GM23338 (cell line): ENCODE results near the gene DAPK1. TPM values are rescaled to one million over a fixed set of nuclear protein-coding genes. Genes with fewer than 3 reads are reported as not detected.

Experiments used
- ATAC-seq: fragments of 200-7000 bp; cut with Tn5 transposase; 3 replicates; pipeline ENCODE4 v1.9.1; 2020
- DNase-seq: peaks from one replicate; pipeline ENCODE4 v3.0.0-alpha.2; 2015; ENCODE audit warnings: low spot score
- H2AFZ ChIP-seq: fragments of 200-600 bp; sonication (generic); 2 replicates; pipeline ENCODE4 v1.8.0; 2016; ENCODE audit warnings: antibody characterized with exemption, mild to moderate bottlenecking, moderate library complexity
- H3F3A ChIP-seq: fragments of 200-600 bp; sonication (generic); replicated peaks from 2 replicates; pipeline ENCODE4 v1.8.0; 2017; ENCODE audit warnings: antibody characterized with exemption, mixed run types, low read depth
- H3K27ac ChIP-seq: fragments of 200-600 bp; sonication (generic); 2 replicates; pipeline ENCODE4 v1.6.1; 2016; ENCODE audit warnings: low read depth
- H3K27me3 ChIP-seq: fragments of 200-600 bp; sonication (generic); 2 replicates; pipeline ENCODE4 v1.8.0; 2016; ENCODE audit warnings: mild to moderate bottlenecking, mixed run types, moderate library complexity; ENCODE audit not compliant: insufficient read depth
- H3K36me3 ChIP-seq: fragments of 200-600 bp; sonication (generic); 2 replicates; pipeline ENCODE4 v1.8.0; 2016; ENCODE audit warnings: mild to moderate bottlenecking; ENCODE audit not compliant: insufficient read depth
- H3K4me1 ChIP-seq: fragments of 200-600 bp; sonication (generic); 2 replicates; pipeline ENCODE4 v1.8.0; 2016; ENCODE audit warnings: mild to moderate bottlenecking, moderate library complexity; ENCODE audit not compliant: insufficient read depth
- H3K4me2 ChIP-seq: fragments of 200-600 bp; sonication (generic); 2 replicates; pipeline ENCODE4 v1.7.1; 2017; ENCODE audit warnings: mixed run types
- H3K4me3 ChIP-seq: fragments of 200-600 bp; sonication (generic); 2 replicates; pipeline ENCODE4 v1.6.1; 2016; ENCODE audit warnings: mixed run types
- H3K79me2 ChIP-seq: fragments of 200-600 bp; sonication (generic); replicated peaks from 2 replicates; pipeline ENCODE4 v1.8.0; 2017; ENCODE audit warnings: mild to moderate bottlenecking; ENCODE audit not compliant: insufficient read depth
- H3K9me2 ChIP-seq: fragments of 200-600 bp; sonication (generic); 2 replicates; pipeline ENCODE4 v1.8.0; 2017; ENCODE audit not compliant: insufficient read depth
- H4K20me1 ChIP-seq: fragments of 200-600 bp; sonication (generic); replicated peaks from 2 replicates; pipeline ENCODE4 v1.8.0; 2017; ENCODE audit warnings: mild to moderate bottlenecking; ENCODE audit not compliant: insufficient read depth
- H3K27ac Mint-ChIP-seq: 2 replicates; pipeline ENCODE4 v1.8.0; 2020; ENCODE audit warnings: inconsistent platforms, mild to moderate bottlenecking, moderate library complexity, mixed read lengths
- H3K27me3 Mint-ChIP-seq: 3 replicates; pipeline ENCODE4 v1.8.0; 2022; ENCODE audit warnings: low read depth, mild to moderate bottlenecking, moderate library complexity, mixed read lengths, inconsistent platforms; ENCODE audit not compliant: insufficient read depth, poor library complexity
- H3K36me3 Mint-ChIP-seq: 3 replicates; pipeline ENCODE4 v1.8.0; 2021; ENCODE audit warnings: low read depth, mild to moderate bottlenecking, inconsistent platforms, moderate library complexity, mixed read lengths
- H3K4me1 Mint-ChIP-seq: 3 replicates; pipeline ENCODE4 v1.8.0; 2020; ENCODE audit warnings: mild to moderate bottlenecking, inconsistent platforms, mixed read lengths
- H3K4me3 Mint-ChIP-seq: 3 replicates; pipeline ENCODE4 v1.8.0; 2021; ENCODE audit warnings: moderate library complexity, mild to moderate bottlenecking, inconsistent platforms, mixed read lengths
- H3K9me3 Mint-ChIP-seq: 3 replicates; pipeline ENCODE4 v1.8.0; 2020; ENCODE audit warnings: moderate library complexity, mild to moderate bottlenecking, inconsistent platforms, mixed read lengths
- CREB1 ChIP-seq: fragments of 250-450 bp; sonication (Bioruptor Pico); IDR thresholded peaks from 2 replicates; pipeline ENCODE4 v1.5.0; 2020; ENCODE audit warnings: low read depth, mild to moderate bottlenecking, moderate library complexity
- EZH2 ChIP-seq: fragments of 200-600 bp; sonication (generic); IDR thresholded peaks from one replicate; pipeline ENCODE4 v1.8.0; 2017; ENCODE audit warnings: antibody characterized with exemption, mild to moderate bottlenecking, low read depth; ENCODE audit not compliant: unreplicated experiment
- EZH2phosphoT487 ChIP-seq: fragments of 200-600 bp; sonication (generic); IDR thresholded peaks from one replicate; pipeline ENCODE4 v1.8.1; 2018; ENCODE audit warnings: antibody characterized with exemption; ENCODE audit not compliant: unreplicated experiment
- JUNB ChIP-seq: IDR thresholded peaks from one replicate; pipeline ENCODE4 v1.6.1; 2016; ENCODE audit warnings: antibody characterized with exemption; ENCODE audit not compliant: unreplicated experiment
- NANOG ChIP-seq: IDR thresholded peaks from 2 replicates; pipeline ENCODE4 v1.6.1; 2016; ENCODE audit warnings: antibody characterized with exemption, borderline replicate concordance
- POLR2AphosphoS5 ChIP-seq: IDR thresholded peaks from 2 replicates; pipeline ENCODE4 v1.6.1; 2016; ENCODE audit warnings: antibody characterized with exemption, low read depth
- ZNF331 ChIP-seq: fragments of 250-450 bp; sonication (Bioruptor Pico); IDR thresholded peaks from 2 replicates; pipeline ENCODE4 v1.5.0; 2020; ENCODE audit warnings: low read depth, mild to moderate bottlenecking, moderate library complexity
- polyA plus RNA-seq: library from polyadenylated mRNA; unstranded; fragments of >200 nt; fragmentation: Nextera tagmentation; extraction: Ambion mirVana; gene quantifications from 2 replicates; pipeline ENCODE4 v1.2.1, GENCODE V29; 2016
- total RNA-seq: library from RNA; depleted of rRNA; stranded (reverse); fragments of >200 nt; shearing (Covaris generic); gene quantifications from 2 replicates; pipeline ENCODE4 v1.2.3, GENCODE V29; 2014
- TF ChIP-seq, protein P1 (sequence below): IDR thresholded peaks from one replicate; pipeline ENCODE4 v1.6.1; 2018; ENCODE audit warnings: antibody characterized with exemption; ENCODE audit not compliant: unreplicated experiment
- TF ChIP-seq, protein P2 (sequence below): IDR thresholded peaks from 2 replicates; pipeline ENCODE4 v1.6.1; 2016; ENCODE audit warnings: antibody characterized with exemption
- TF ChIP-seq, protein P3 (sequence below): fragments of 250-450 bp; sonication (Bioruptor Pico); IDR thresholded peaks from 2 replicates; pipeline ENCODE4 v1.5.0; 2020; ENCODE audit warnings: mild to moderate bottlenecking, moderate library complexity
- TF ChIP-seq, protein P4 (sequence below), 2 experiments: fragments of 200-600 bp in 1 of 2; sonication (generic) in 1 of 2; conservative IDR thresholded peaks; 2 replicates each; pipeline versions ENCODE4 v1.5.1 to v1.6.1; 2016 to 2017; ENCODE audit warnings: antibody characterized with exemption in 2 of 2, low read depth in 2 of 2, mild to moderate bottlenecking in 2 of 2, moderate library complexity in 1 of 2

The DAPK1 gene
- total and polyA plus RNA-seq, 2 experiments from 2014 or later = 37.0 to 134 TPM

DNA sequence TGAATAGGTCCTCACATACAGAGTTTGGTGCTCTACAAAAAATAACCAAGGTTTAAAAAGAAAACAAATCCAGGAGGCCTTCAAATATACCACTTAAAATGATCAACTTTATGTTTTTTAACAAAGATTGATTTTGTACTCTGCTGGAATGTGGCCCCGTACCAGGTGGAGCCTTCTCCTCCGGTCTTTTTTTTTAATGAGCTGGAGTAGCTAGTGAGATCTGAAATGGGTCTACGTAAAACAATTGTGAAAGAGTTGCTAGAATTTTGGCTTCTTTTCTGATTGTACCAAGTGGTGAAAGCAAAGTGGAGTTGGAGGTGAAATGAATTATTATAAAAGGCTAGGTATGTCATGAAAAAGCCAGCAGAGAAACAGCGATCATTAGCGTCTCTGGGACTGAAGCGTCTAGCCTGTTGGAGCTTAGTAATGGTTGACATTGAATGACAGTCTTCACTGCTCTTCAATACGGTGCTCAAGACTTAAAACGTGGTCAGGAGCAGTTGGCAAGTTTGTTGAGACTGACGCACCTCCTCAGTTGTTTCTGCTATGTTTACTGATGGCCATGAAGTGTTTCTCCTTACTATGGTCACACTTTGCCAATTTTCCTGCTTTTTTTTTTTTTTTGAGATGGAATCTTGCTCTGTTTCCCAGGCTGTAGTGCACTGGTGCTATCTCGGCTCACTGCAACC lies 84.4 kb downstream of the DAPK1 start:
- H3K27ac ChIP-seq = no peak overlapping the region
- H3K4me1 ChIP-seq = peaks cover 3% of the 10 kb centered on the region
- Mint-ChIP-seq H3K36me3 (no peaks in the 10 kb centered on the region), H3K27ac (no peak overlapping the region), H3K4me1 (peaks cover 23% of the 10 kb centered on the region), H3K9me3 (no peaks in the 10 kb centered on the region; the same call in 2 of the 3 replicates), H3K4me3 (no peak overlapping the region), H3K27me3 (no peaks in the 10 kb centered on the region)
- no peak overlapping the region for H3K4me2 ChIP-seq
- H2AFZ ChIP-seq = no peak overlapping the region
- peaks cover 31% of the 10 kb centered on the region for H4K20me1 ChIP-seq
- H3F3A ChIP-seq = no peaks in the 10 kb centered on the region
- no peak overlapping the region for H3K4me3 ChIP-seq
- no peaks in the 10 kb centered on the region; the same call in 1 of the 2 replicates for H3K36me3 ChIP-seq
- DNase-seq (no peak), ATAC-seq (no peak)
- peaks cover 86% of the 10 kb centered on the region for H3K79me2 ChIP-seq
- H3K27me3 ChIP-seq = no peaks in the 10 kb centered on the region
- TF ChIP-seq, protein P1, sequence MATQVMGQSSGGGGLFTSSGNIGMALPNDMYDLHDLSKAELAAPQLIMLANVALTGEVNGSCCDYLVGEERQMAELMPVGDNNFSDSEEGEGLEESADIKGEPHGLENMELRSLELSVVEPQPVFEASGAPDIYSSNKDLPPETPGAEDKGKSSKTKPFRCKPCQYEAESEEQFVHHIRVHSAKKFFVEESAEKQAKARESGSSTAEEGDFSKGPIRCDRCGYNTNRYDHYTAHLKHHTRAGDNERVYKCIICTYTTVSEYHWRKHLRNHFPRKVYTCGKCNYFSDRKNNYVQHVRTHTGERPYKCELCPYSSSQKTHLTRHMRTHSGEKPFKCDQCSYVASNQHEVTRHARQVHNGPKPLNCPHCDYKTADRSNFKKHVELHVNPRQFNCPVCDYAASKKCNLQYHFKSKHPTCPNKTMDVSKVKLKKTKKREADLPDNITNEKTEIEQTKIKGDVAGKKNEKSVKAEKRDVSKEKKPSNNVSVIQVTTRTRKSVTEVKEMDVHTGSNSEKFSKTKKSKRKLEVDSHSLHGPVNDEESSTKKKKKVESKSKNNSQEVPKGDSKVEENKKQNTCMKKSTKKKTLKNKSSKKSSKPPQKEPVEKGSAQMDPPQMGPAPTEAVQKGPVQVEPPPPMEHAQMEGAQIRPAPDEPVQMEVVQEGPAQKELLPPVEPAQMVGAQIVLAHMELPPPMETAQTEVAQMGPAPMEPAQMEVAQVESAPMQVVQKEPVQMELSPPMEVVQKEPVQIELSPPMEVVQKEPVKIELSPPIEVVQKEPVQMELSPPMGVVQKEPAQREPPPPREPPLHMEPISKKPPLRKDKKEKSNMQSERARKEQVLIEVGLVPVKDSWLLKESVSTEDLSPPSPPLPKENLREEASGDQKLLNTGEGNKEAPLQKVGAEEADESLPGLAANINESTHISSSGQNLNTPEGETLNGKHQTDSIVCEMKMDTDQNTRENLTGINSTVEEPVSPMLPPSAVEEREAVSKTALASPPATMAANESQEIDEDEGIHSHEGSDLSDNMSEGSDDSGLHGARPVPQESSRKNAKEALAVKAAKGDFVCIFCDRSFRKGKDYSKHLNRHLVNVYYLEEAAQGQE = no peak
- TF ChIP-seq EZH2phosphoT487 (no peak), JUNB (no peak), POLR2AphosphoS5 (no peak), EZH2 (no peak), NANOG (no peak), CREB1 (CRISPR knock-in tag) (no peak), ZNF331 (no peak)
- TF ChIP-seq, protein P2, sequence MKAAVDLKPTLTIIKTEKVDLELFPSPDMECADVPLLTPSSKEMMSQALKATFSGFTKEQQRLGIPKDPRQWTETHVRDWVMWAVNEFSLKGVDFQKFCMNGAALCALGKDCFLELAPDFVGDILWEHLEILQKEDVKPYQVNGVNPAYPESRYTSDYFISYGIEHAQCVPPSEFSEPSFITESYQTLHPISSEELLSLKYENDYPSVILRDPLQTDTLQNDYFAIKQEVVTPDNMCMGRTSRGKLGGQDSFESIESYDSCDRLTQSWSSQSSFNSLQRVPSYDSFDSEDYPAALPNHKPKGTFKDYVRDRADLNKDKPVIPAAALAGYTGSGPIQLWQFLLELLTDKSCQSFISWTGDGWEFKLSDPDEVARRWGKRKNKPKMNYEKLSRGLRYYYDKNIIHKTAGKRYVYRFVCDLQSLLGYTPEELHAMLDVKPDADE = no peak
- TF ChIP-seq, protein P3, sequence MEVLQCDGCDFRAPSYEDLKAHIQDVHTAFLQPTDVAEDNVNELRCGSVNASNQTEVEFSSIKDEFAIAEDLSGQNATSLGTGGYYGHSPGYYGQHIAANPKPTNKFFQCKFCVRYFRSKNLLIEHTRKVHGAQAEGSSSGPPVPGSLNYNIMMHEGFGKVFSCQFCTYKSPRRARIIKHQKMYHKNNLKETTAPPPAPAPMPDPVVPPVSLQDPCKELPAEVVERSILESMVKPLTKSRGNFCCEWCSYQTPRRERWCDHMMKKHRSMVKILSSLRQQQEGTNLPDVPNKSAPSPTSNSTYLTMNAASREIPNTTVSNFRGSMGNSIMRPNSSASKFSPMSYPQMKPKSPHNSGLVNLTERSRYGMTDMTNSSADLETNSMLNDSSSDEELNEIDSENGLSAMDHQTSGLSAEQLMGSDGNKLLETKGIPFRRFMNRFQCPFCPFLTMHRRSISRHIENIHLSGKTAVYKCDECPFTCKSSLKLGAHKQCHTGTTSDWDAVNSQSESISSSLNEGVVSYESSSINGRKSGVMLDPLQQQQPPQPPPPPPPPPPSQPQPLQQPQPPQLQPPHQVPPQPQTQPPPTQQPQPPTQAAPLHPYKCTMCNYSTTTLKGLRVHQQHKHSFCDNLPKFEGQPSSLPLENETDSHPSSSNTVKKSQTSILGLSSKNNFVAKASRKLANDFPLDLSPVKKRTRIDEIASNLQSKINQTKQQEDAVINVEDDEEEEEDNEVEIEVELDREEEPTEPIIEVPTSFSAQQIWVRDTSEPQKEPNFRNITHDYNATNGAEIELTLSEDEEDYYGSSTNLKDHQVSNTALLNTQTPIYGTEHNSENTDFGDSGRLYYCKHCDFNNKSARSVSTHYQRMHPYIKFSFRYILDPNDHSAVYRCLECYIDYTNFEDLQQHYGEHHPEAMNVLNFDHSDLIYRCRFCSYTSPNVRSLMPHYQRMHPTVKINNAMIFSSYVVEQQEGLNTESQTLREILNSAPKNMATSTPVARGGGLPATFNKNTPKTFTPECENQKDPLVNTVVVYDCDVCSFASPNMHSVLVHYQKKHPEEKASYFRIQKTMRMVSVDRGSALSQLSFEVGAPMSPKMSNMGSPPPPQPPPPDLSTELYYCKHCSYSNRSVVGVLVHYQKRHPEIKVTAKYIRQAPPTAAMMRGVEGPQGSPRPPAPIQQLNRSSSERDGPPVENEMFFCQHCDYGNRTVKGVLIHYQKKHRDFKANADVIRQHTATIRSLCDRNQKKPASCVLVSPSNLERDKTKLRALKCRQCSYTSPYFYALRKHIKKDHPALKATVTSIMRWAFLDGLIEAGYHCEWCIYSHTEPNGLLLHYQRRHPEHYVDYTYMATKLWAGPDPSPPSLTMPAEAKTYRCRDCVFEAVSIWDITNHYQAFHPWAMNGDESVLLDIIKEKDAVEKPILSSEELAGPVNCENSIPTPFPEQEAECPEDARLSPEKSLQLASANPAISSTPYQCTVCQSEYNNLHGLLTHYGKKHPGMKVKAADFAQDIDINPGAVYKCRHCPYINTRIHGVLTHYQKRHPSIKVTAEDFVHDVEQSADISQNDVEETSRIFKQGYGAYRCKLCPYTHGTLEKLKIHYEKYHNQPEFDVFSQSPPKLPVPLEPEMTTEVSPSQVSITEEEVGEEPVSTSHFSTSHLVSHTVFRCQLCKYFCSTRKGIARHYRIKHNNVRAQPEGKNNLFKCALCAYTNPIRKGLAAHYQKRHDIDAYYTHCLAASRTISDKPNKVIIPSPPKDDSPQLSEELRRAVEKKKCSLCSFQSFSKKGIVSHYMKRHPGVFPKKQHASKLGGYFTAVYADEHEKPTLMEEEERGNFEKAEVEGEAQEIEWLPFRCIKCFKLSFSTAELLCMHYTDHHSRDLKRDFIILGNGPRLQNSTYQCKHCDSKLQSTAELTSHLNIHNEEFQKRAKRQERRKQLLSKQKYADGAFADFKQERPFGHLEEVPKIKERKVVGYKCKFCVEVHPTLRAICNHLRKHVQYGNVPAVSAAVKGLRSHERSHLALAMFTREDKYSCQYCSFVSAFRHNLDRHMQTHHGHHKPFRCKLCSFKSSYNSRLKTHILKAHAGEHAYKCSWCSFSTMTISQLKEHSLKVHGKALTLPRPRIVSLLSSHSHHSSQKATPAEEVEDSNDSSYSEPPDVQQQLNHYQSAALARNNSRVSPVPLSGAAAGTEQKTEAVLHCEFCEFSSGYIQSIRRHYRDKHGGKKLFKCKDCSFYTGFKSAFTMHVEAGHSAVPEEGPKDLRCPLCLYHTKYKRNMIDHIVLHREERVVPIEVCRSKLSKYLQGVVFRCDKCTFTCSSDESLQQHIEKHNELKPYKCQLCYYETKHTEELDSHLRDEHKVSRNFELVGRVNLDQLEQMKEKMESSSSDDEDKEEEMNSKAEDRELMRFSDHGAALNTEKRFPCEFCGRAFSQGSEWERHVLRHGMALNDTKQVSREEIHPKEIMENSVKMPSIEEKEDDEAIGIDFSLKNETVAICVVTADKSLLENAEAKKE (CRISPR knock-in tag) = no peak
- TF ChIP-seq, protein P4, sequence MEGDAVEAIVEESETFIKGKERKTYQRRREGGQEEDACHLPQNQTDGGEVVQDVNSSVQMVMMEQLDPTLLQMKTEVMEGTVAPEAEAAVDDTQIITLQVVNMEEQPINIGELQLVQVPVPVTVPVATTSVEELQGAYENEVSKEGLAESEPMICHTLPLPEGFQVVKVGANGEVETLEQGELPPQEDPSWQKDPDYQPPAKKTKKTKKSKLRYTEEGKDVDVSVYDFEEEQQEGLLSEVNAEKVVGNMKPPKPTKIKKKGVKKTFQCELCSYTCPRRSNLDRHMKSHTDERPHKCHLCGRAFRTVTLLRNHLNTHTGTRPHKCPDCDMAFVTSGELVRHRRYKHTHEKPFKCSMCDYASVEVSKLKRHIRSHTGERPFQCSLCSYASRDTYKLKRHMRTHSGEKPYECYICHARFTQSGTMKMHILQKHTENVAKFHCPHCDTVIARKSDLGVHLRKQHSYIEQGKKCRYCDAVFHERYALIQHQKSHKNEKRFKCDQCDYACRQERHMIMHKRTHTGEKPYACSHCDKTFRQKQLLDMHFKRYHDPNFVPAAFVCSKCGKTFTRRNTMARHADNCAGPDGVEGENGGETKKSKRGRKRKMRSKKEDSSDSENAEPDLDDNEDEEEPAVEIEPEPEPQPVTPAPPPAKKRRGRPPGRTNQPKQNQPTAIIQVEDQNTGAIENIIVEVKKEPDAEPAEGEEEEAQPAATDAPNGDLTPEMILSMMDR (conservative IDR thresholded peaks at IDR 0.05; ENCODE audit: low read depth in 2 of 2) = no peak
- H3K9me2 ChIP-seq = no peaks in the 10 kb centered on the region
